HepG2 (cell line): Measurements from ENCODE around the gene FSHB. TPM values are rescaled to one million over a fixed set of nuclear protein-coding genes. Genes with fewer than 3 reads are reported as not detected.

Source experiments
- ATAC-seq: fragments of 200-7000 bp; cut with Tn5 transposase; 3 replicates; pipeline ENCODE4 v1.9.1; 2020; ENCODE audit warnings: mild to moderate bottlenecking, moderate library complexity
- BruUV-seq: library from RNA; stranded (reverse); fragments of 400-500 nt; replicated peaks from 2 replicates; lab custom pipeline; 2021; lab: Mats Ljungman, UMichigan
- CTCF ChIA-PET: fragments of 300-600 bp; formaldehyde crosslinking; extraction: SDS; loops from one replicate; lab custom pipeline; 2021; ENCODE audit warnings: low total read pairs, inconsistent platforms, low intra/inter-chr PET ratio; lab: Yijun Ruan, JAX
- POLR2A ChIA-PET: fragments of 350-600 bp; sonication (Branson Sonifier 250); formaldehyde crosslinking; loops from one replicate; lab custom pipeline; 2020; ENCODE audit warnings: antibody characterized with exemption, inconsistent platforms; lab: Yijun Ruan, JAX
- DNase-seq: peaks from one replicate; pipeline ENCODE4 v3.0.0-alpha.2; 2015; ENCODE audit warnings: low spot score
- FAIRE-seq: peaks from 3 replicates; lab custom pipeline; 2011; peaks lifted over from hg19 to GRCh38; lab: Jason Lieb, UNC
- H2AFZ ChIP-seq: one replicate; pipeline ENCODE4 v1.6.1; 2011; ENCODE audit warnings: low read length, inconsistent platforms
- H3K27ac ChIP-seq: fragments of 300-600 bp; 3 replicates; pipeline ENCODE4 v1.8.0; 2011; ENCODE audit warnings: mixed run types, mild to moderate bottlenecking, mixed read lengths, low read length, inconsistent platforms; ENCODE audit not compliant: insufficient read depth; ENCODE audit errors: extremely low read length
- H3K27me3 ChIP-seq, 2 experiments: fragments of 200-600 bp in 1 of 2; 2 replicates in 1 of 2; 3 replicates in 1 of 2; pipeline versions ENCODE4 v1.6.0 to v1.8.0; 2011; ENCODE audit warnings: low read length in 2 of 2, mild to moderate bottlenecking in 2 of 2, moderate library complexity in 2 of 2, inconsistent platforms in 1 of 2; ENCODE audit not compliant: insufficient read depth in 2 of 2, control insufficient read depth in 1 of 2
- H3K36me3 ChIP-seq, 2 experiments: fragments of 200-600 bp in 1 of 2; replicated peaks in 1 of 2; 2 replicates in 1 of 2; 3 replicates in 1 of 2; pipeline versions ENCODE4 v1.5.1 to v1.8.0; 2011; ENCODE audit warnings: low read length in 2 of 2, inconsistent platforms in 1 of 2; ENCODE audit not compliant: insufficient read depth in 2 of 2, control insufficient read depth in 1 of 2
- H3K4me1 ChIP-seq: 2 replicates; pipeline ENCODE4 v1.5.1; 2012; ENCODE audit warnings: low read length, inconsistent platforms; ENCODE audit not compliant: insufficient read depth
- H3K4me2 ChIP-seq: 2 replicates; pipeline ENCODE4 v1.6.0; 2011; ENCODE audit warnings: low read depth, low read length, inconsistent platforms
- H3K4me3 ChIP-seq, 3 experiments: fragments of 200-600 bp in 1 of 3; sonication (generic), shearing (Covaris generic) in 1 of 3; replicated peaks in 1 of 3; 2 replicates each; pipeline ENCODE4 v1.5.1; 2011 to 2016; ENCODE audit warnings: low read length in 3 of 3, inconsistent platforms in 2 of 3, low read depth in 2 of 3, mild to moderate bottlenecking in 2 of 3, control low read depth in 1 of 3, mixed read lengths in 1 of 3; ENCODE audit not compliant: insufficient read depth in 1 of 3
- H3K79me2 ChIP-seq: one replicate; pipeline ENCODE4 v1.6.1; 2011; ENCODE audit warnings: low read length, inconsistent platforms; ENCODE audit not compliant: insufficient read depth
- H3K9ac ChIP-seq: 2 replicates; pipeline ENCODE4 v1.6.0; 2011; ENCODE audit warnings: mild to moderate bottlenecking, low read depth, low read length, inconsistent platforms; ENCODE audit not compliant: insufficient read depth
- H3K9me3 ChIP-seq: 2 replicates; pipeline ENCODE4 v1.5.1; 2012; ENCODE audit warnings: mild to moderate bottlenecking, low read length
- H4K20me1 ChIP-seq: 2 replicates; pipeline ENCODE4 v1.6.0; 2011; ENCODE audit warnings: inconsistent platforms, mild to moderate bottlenecking, low read length, moderate library complexity; ENCODE audit not compliant: insufficient read depth
- EEA1 ChIP-seq: sonication (generic); formaldehyde crosslinking; IDR thresholded peaks from 2 replicates; pipeline ENCODE4 v1.5.1; 2020; ENCODE audit warnings: mild to moderate bottlenecking, missing genetic modification reagents, borderline replicate concordance
- PRPF4 ChIP-seq: fragments of 200-400 bp; formaldehyde crosslinking; IDR thresholded peaks from 2 replicates; pipeline ENCODE4 v1.6.1; 2016; ENCODE audit warnings: low read length, low read depth; ENCODE audit not compliant: poor library complexity, severe bottlenecking
- TFE3 ChIP-seq: IDR thresholded peaks from 2 replicates; pipeline ENCODE4 v1.6.1; 2016
- ZNF318 ChIP-seq: sonication (generic); formaldehyde crosslinking; IDR thresholded peaks from 2 replicates; pipeline ENCODE4 v1.4.0; 2020; ENCODE audit warnings: mild to moderate bottlenecking, missing genetic modification reagents
- ZNF460 ChIP-seq: sonication (generic); formaldehyde crosslinking; IDR thresholded peaks from 2 replicates; pipeline ENCODE4 v1.5.1; 2020; ENCODE audit warnings: missing genetic modification reagents, mild to moderate bottlenecking, borderline replicate concordance
- ZNF547 ChIP-seq: sonication (generic); formaldehyde crosslinking; IDR thresholded peaks from 2 replicates; pipeline ENCODE4 v1.5.1; 2020; ENCODE audit warnings: mild to moderate bottlenecking, missing genetic modification reagents
- ZNF574 ChIP-seq: sonication (generic); formaldehyde crosslinking; IDR thresholded peaks from 2 replicates; pipeline ENCODE4 v1.4.0; 2020; ENCODE audit warnings: missing genetic modification reagents
- ZUFSP ChIP-seq: sonication (generic); formaldehyde crosslinking; IDR thresholded peaks from 2 replicates; pipeline ENCODE4 v1.9.0; 2021; ENCODE audit warnings: missing genetic modification reagents, mild to moderate bottlenecking, borderline replicate concordance
- WGBS: methylation state at CpG from one replicate; pipeline ENCODE4 v1.1.6; 2017; ENCODE audit warnings: low lambda C conversion rate; 5-methylcytosine and 5-hydroxymethylcytosine counted together
- in situ Hi-C: cut with HindIII; loops from 2 replicates; pipeline ENCODE4 v1.10.0; 2017; ENCODE audit warnings: low pct_unique_long_range_greater_than_20kb; ENCODE audit not compliant: extremely low pct_ligation_motif_present
- intact Hi-C: fragments of 100-400 bp; cut with micrococcal nuclease; formaldehyde crosslinking; loops from one replicate; pipeline ENCODE4 v1.10.0; 2022; ENCODE audit not compliant: unreplicated experiment
- polyA plus RNA-seq, 8 experiments: library from polyadenylated mRNA; depleted of rRNA in 3 of 8; stranded (reverse) in 7 of 8; unstranded in 1 of 8; fragments of >200 nt; fragmentation: Illumina TruSeq in 4 of 8; extraction: Trizol in 4 of 8; gene quantifications; 2 replicates each; pipeline versions ENCODE4 v1.2.1 to v1.2.3, GENCODE V29; 2011 to 2016; ENCODE audit warnings: low read depth in 4 of 8, missing spikeins in 1 of 8, mixed read lengths in 1 of 8; ENCODE audit not compliant: insufficient read depth in 1 of 8
- total RNA-seq, 5 experiments: library from RNA; depleted of rRNA; stranded (reverse); fragments of >200 nt; fragmentation: Illumina TruSeq; extraction: Trizol; gene quantifications; 2 replicates each; pipeline ENCODE4 v1.2.3, GENCODE V29; 2016; ENCODE audit warnings: low read depth in 1 of 5

FSHB gene
- total and polyA plus RNA-seq, 2 of the 13 experiments (the other 11 are each of a cell fraction or from before 2014, with no cell fraction given) = not detected

- in situ Hi-C loops = no loop called here
- Histone ChIP-seq H3K4me2 (no peak overlapping the region), H3K9ac (no peak overlapping the region), H4K20me1 (no peaks in the 10 kb centered on the region), H3K36me3 (no peaks in the 10 kb centered on the region), H3K4me1 (no peaks in the 10 kb centered on the region), H3K27ac (no peak overlapping the region), H2AFZ (no peak overlapping the region), H3K79me2 (no peaks in the 10 kb centered on the region), H3K4me3 (no peak overlapping the region), H3K9me3 (no peaks in the 10 kb centered on the region), H3K27me3 (no peaks in the 10 kb centered on the region)
- CTCF ChIA-PET = no interaction called here
- DNase-seq (no peak), FAIRE-seq (no peak), ATAC-seq (no peak)
- TF ChIP-seq ZNF547 (CRISPR knock-in tag) = no peak
- TF ChIP-seq ZNF460 (CRISPR knock-in tag) = no peak
- TF ChIP-seq ZNF318 (CRISPR knock-in tag) = no peak
- TF ChIP-seq ZUFSP (CRISPR knock-in tag) = no peak
- no peak for TF ChIP-seq ZNF574 (CRISPR knock-in tag)
- TF ChIP-seq EEA1 (CRISPR knock-in tag) = no peak
- no peak for TF ChIP-seq TFE3 (CRISPR knock-in tag)
- TF ChIP-seq PRPF4 = no peak
- intact Hi-C loops = no loop called here
- POLR2A ChIA-PET = no interaction called here
- BruUV-seq = no TSS peak
- WGBS = 5% methylated on average over 2 of the region's 2 CpGs
These were observed 14.8 kb downstream of the FSHB start for GRCh38 chr11:30245621-30246020.
